GM12878 (cell line): ENCODE data around the gene TBC1D28. TPM values are rescaled to one million over a fixed set of nuclear protein-coding genes. Genes with fewer than 3 reads are reported as not detected.
"Not testable (repeated sequence)": the region's sequence is repeated elsewhere in the genome, so short reads cannot be mapped to it uniquely, and the experiment has no call there.

Source experiments
- ATAC-seq: fragments of 200-7000 bp; cut with Tn5 transposase; 3 replicates; pipeline ENCODE4 v1.9.1; 2020; ENCODE audit warnings: mild to moderate bottlenecking, moderate library complexity
- BruUV-seq: library from RNA; stranded (reverse); fragments of 400-500 nt; replicated peaks from 2 replicates; lab custom pipeline; 2021; lab: Mats Ljungman, UMichigan
- CTCF ChIA-PET: fragments of 300-600 bp; sonication (Branson Sonifier 250); formaldehyde crosslinking; extraction: SDS; loops from one replicate; lab custom pipeline; 2021; ENCODE audit warnings: inconsistent platforms; lab: Yijun Ruan, JAX
- POLR2A ChIA-PET: fragments of 350-600 bp; formaldehyde crosslinking; extraction: SDS; loops from one replicate; lab custom pipeline; 2021; ENCODE audit warnings: inconsistent platforms; lab: Charles Lee
- RAD21 ChIA-PET: fragments of 300-600 bp; sonication (Branson Sonifier 250); formaldehyde crosslinking; loops from one replicate; lab custom pipeline; 2023; ENCODE audit warnings: antibody characterized with exemption; ENCODE audit not compliant: unreplicated experiment; lab: Charles Lee
- SMC1A ChIA-PET: fragments of 300-600 bp; sonication (Branson Sonifier 250); formaldehyde crosslinking; loops from one replicate; lab custom pipeline; 2023; ENCODE audit not compliant: unreplicated experiment, uncharacterized antibody; lab: Charles Lee
- DNase-seq: peaks from one replicate; pipeline ENCODE4 v3.0.0-alpha.2; 2011; ENCODE audit warnings: low read depth, low spot score
- FAIRE-seq: peaks from 3 replicates; lab custom pipeline; 2011; peaks lifted over from hg19 to GRCh38; lab: Jason Lieb, UNC
- H2AFZ ChIP-seq: 2 replicates; pipeline ENCODE4 v1.6.0; 2011; ENCODE audit warnings: low read depth, low read length, control low read depth; ENCODE audit not compliant: control insufficient read depth
- H3K27ac ChIP-seq: 2 replicates; pipeline ENCODE4 v1.5.1; 2011; ENCODE audit warnings: control low read depth; ENCODE audit not compliant: control insufficient read depth, insufficient read depth
- H3K27me3 ChIP-seq, 2 experiments: replicated peaks in 1 of 2; 2 replicates each; pipeline versions ENCODE4 v1.6.0 to v1.6.1; 2011; ENCODE audit warnings: low read length in 1 of 2; ENCODE audit not compliant: control insufficient read depth in 2 of 2, insufficient read depth in 2 of 2
- H3K36me3 ChIP-seq, 2 experiments: 2 replicates each; pipeline ENCODE4 v1.5.1; 2011; ENCODE audit warnings: low read length in 1 of 2; ENCODE audit not compliant: control insufficient read depth in 2 of 2, insufficient read depth in 2 of 2
- H3K4me1 ChIP-seq: 2 replicates; pipeline ENCODE4 v1.6.1; 2011; ENCODE audit warnings: mild to moderate bottlenecking, low read length, moderate library complexity, mixed read lengths; ENCODE audit not compliant: control insufficient read depth, insufficient read depth
- H3K4me2 ChIP-seq: 2 replicates; pipeline ENCODE4 v1.6.0; 2011; ENCODE audit warnings: control low read depth; ENCODE audit not compliant: control insufficient read depth, insufficient read depth
- H3K4me3 ChIP-seq: fragments of 200-600 bp; sonication (generic); 2 replicates; pipeline ENCODE4 v1.5.1; 2016
- H3K79me2 ChIP-seq: 2 replicates; pipeline ENCODE4 v1.6.0; 2011; ENCODE audit warnings: low read length; ENCODE audit not compliant: control insufficient read depth, insufficient read depth
- H3K9ac ChIP-seq: 2 replicates; pipeline ENCODE4 v1.8.0; 2011; ENCODE audit warnings: low read length, control low read depth, mixed read lengths; ENCODE audit not compliant: control insufficient read depth, insufficient read depth
- H3K9me3 ChIP-seq: replicated peaks from 3 replicates; pipeline ENCODE4 v1.5.1; 2011; ENCODE audit warnings: mild to moderate bottlenecking, low read length; ENCODE audit not compliant: control insufficient read depth, insufficient read depth
- H4K20me1 ChIP-seq: 2 replicates; pipeline ENCODE4 v1.6.0; 2011; ENCODE audit not compliant: control insufficient read depth, insufficient read depth
- CBX5 ChIP-seq: sonication (generic); IDR thresholded peaks from 2 replicates; pipeline ENCODE4 v1.6.1; 2016; ENCODE audit warnings: low read depth, moderate library complexity, mild to moderate bottlenecking, inconsistent platforms
- ZNF274 ChIP-seq: IDR thresholded peaks from one replicate; pipeline ENCODE4 v1.8.0; 2011; ENCODE audit not compliant: insufficient read length, insufficient read depth
- WGBS: methylation state at CpG from one replicate; pipeline ENCODE4 v1.1.6; 2016; ENCODE audit warnings: low lambda C conversion rate; ENCODE audit not compliant: insufficient replicate concordance, insufficient coverage; ENCODE audit errors: missing lambda C conversion rate; 5-methylcytosine and 5-hydroxymethylcytosine counted together
- in situ Hi-C: fragments of 300-500 bp; cut with MboI; formaldehyde crosslinking; loops from 9 replicates; pipeline ENCODE4 v1.14.3; 2018; ENCODE audit warnings: mixed read lengths
- intact Hi-C: fragments of 100-400 bp; cut with micrococcal nuclease; formaldehyde crosslinking; loops from one replicate; pipeline ENCODE4 v1.14.2; 2022; ENCODE audit not compliant: unreplicated experiment
- polyA plus RNA-seq, 11 experiments: library from polyadenylated mRNA; depleted of rRNA in 4 of 11; unstranded in 6 of 11; stranded (reverse) in 5 of 11; fragments of >200 nt; fragmentation: Nextera tagmentation in 4 of 11; fragmentation: Illumina TruSeq in 1 of 11; extraction: Ambion mirVana in 4 of 11; extraction: Trizol in 1 of 11; gene quantifications; 1 replicate in 1 of 11; 2 replicates in 10 of 11; pipeline versions ENCODE4 v1.2.1 to v1.2.3, GENCODE V29; 2011 to 2016; ENCODE audit warnings: inconsistent platforms in 2 of 11, missing spikeins in 2 of 11, low read depth in 1 of 11
- total RNA-seq, 4 experiments: library from RNA; depleted of rRNA in 3 of 4; stranded (reverse); fragments of >200 nt in 3 of 4; fragmentation: Illumina TruSeq in 1 of 4; extraction: Trizol in 1 of 4; gene quantifications; 2 replicates each; pipeline versions ENCODE4 v1.2.1 to v1.2.3, GENCODE V29; 2013 to 2021

Gene TBC1D28
- total and polyA plus RNA-seq, 10 of the 15 experiments (the other 5 are each of a cell fraction or from before 2014, with no cell fraction given) = not detected

DNA sequence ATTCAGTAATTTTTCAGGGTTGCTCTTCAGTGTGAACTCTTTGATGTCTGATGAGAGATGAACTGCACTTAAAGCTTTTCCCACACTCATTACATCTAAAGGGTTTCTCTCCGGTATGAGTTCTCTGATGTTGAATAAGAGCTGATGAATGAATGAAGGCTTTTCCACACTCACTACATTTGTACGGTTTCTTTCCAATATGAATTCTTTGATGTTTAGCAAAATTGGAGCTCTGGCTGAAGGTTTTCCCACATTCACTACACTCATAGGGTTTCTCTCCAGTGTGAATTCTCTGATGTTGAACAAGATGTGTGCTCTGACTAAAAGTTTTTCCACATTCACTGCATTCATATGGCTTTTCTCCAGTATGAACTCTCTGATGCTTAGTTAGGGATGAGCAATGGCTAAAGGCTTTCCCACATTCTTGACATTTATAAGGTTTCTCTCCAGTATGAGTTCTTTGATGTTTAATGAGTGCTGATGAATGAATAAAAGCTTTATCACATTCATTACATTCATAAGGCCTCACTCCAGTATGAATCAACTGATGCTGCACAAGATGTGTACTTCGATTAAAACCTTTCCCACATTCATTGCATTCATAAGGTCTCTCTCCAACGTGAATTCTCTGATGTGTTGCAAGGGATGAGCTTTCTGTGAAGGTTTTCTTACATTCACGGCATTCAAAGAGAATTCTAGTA, 17.9 kb upstream of the TBC1D28 start:
- peak; percentile 35 for TF ChIP-seq ZNF274
- TF ChIP-seq CBX5 = 0 out of 2 replicates have a peak, but pooled peaks have one; percentile 49
- FAIRE-seq, H3K79me2 ChIP-seq, RAD21 ChIA-PET, H3K4me3 ChIP-seq, POLR2A ChIA-PET, ATAC-seq, H2AFZ ChIP-seq, H3K36me3 ChIP-seq, H3K27ac ChIP-seq, BruUV-seq, H4K20me1 ChIP-seq, H3K9ac ChIP-seq, H3K4me2 ChIP-seq, DNase-seq, in situ Hi-C loops, H3K27me3 ChIP-seq, intact Hi-C loops, H3K9me3 ChIP-seq, SMC1A ChIA-PET, H3K4me1 ChIP-seq, CTCF ChIA-PET: not testable (repeated sequence)
- 38% methylated on average over 4 of the region's 5 CpGs for WGBS

DNA sequence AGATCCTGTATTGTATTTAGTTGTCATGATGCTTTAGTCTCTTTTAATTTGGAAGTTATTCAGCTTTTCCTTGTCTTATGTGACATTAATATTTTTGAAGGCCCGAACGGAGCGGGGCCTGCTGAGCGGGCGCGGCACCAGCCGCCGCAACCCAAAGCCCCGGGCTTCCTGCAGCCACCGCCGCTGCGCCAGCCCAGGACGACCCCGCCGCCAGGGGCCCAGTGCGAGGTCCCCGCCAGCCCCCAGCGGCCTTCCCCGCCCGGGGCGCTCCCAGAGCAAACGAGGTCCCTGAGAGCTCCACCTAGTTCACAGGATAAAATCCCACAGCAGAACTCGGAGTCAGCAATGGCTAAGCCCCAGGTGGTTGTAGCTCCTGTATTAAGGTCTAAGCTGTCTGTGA, 5.9 kb upstream of the TBC1D28 start:
- RAD21 ChIA-PET, POLR2A ChIA-PET, H4K20me1 ChIP-seq, H3K27me3 ChIP-seq, H3K36me3 ChIP-seq, H3K27ac ChIP-seq, H3K9ac ChIP-seq, H3K4me3 ChIP-seq, DNase-seq, intact Hi-C loops, in situ Hi-C loops, SMC1A ChIA-PET, H3K9me3 ChIP-seq, H3K4me2 ChIP-seq, H3K4me1 ChIP-seq, H2AFZ ChIP-seq, FAIRE-seq, CTCF ChIA-PET, H3K79me2 ChIP-seq, BruUV-seq: not testable (repeated sequence)
- 79% methylated on average over 6 of the region's 23 CpGs for WGBS
- ATAC-seq = peak; percentile 40; the same call in 2 of the 3 replicates

DNA sequence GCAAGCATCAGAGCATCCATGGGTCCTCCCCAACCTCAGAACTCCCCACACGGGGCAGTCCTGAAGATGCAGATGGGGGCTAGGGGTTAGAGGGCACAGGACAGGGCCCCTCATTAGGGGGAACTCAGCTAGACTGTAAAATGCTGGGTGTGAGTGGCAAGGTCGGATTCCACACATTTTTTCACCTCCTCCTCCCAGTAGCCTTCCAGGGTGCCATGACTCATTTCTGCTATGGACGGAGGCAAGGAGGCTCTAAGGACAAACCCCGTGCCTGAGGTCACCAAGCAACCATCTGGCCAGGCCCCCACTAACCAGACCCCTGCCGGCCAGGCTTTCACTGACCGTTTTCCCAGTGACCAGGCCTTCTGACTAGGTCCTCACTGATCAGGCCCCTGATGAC, 1.1 kb downstream of the TBC1D28 start:
- BruUV-seq, ATAC-seq, FAIRE-seq, H3K9ac ChIP-seq, H3K27me3 ChIP-seq, H3K4me3 ChIP-seq, H4K20me1 ChIP-seq, RAD21 ChIA-PET, intact Hi-C loops, H3K36me3 ChIP-seq, H2AFZ ChIP-seq, CTCF ChIA-PET, H3K9me3 ChIP-seq, H3K4me1 ChIP-seq, DNase-seq, H3K4me2 ChIP-seq, POLR2A ChIA-PET, H3K79me2 ChIP-seq, SMC1A ChIA-PET, H3K27ac ChIP-seq, in situ Hi-C loops: not testable (repeated sequence)
- whole genome bisulfite sequencing = 4% methylated on average over 4 of the region's 6 CpGs

DNA sequence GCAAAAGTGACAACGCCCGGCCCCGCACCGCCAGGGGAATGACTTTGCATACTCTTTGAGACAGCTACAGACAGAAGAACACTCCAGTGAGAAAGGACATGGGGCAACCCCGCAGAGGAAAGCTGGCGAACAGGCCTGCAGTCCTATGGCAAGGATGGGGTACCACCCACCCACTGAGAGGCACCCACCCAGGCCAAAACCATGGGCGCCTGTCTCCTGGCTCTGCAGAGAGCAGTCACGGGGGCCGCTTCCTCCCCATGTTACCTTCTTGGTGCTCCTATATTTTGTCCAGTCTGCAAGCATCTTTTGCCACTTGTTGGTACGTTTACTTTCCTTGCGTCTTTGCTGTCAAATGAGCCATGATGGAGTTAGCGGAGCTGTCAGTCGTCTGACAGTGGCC, 5.8 kb downstream of the TBC1D28 start:
- H3K4me1 ChIP-seq, H3K4me3 ChIP-seq, intact Hi-C loops, H3K79me2 ChIP-seq, POLR2A ChIA-PET, FAIRE-seq, H3K27me3 ChIP-seq, SMC1A ChIA-PET, DNase-seq, ATAC-seq, BruUV-seq, RAD21 ChIA-PET, CTCF ChIA-PET, H3K9ac ChIP-seq, H2AFZ ChIP-seq, H3K36me3 ChIP-seq, in situ Hi-C loops, H4K20me1 ChIP-seq, H3K27ac ChIP-seq, H3K4me2 ChIP-seq, H3K9me3 ChIP-seq: not testable (repeated sequence)
- 32% methylated on average over 13 of the region's 13 CpGs for WGBS
